Thoracic aorta (tissue), 2 donors: Measurements from ENCODE around the gene CDK13. TPM values are rescaled to one million over a fixed set of nuclear protein-coding genes. Genes with fewer than 3 reads are reported as not detected.

ENCODE experiments used
- ATAC-seq: fragments of 150-250 bp; one replicate; pipeline ENCODE4 v1.8.0; 2017; ENCODE audit warnings: low read depth; ENCODE audit not compliant: insufficient number of reproducible peaks, low FRiP score
- DNase-seq: peaks from one replicate; pipeline ENCODE4 v3.0.0-alpha.2; 2020; ENCODE audit warnings: low spot score
- H3K27ac ChIP-seq, 2 donors: fragments of 200-600 bp; sonication (generic); 1 replicate in 1 of 2; 2 replicates in 1 of 2; pipeline ENCODE4 v1.5.1; 2016; ENCODE audit warnings: mild to moderate bottlenecking in 2 of 2, moderate library complexity in 2 of 2
- H3K27me3 ChIP-seq: fragments of 200-600 bp; sonication (generic); replicated peaks from 2 replicates; pipeline ENCODE4 v1.6.0; 2016; ENCODE audit warnings: mild to moderate bottlenecking; ENCODE audit not compliant: insufficient read depth
- H3K36me3 ChIP-seq: fragments of 200-600 bp; sonication (generic); one replicate; pipeline ENCODE4 v1.5.1; 2016
- H3K4me1 ChIP-seq, 2 donors: fragments of 200-600 bp; sonication (generic); 1 replicate in 1 of 2; 2 replicates in 1 of 2; pipeline versions ENCODE4 v1.5.1 to v1.6.0; 2016; ENCODE audit warnings: low read depth in 2 of 2, mild to moderate bottlenecking in 1 of 2; ENCODE audit not compliant: control insufficient read depth in 1 of 2
- H3K4me3 ChIP-seq: fragments of 200-600 bp; sonication (generic); 2 replicates; pipeline ENCODE4 v1.5.1; 2016; ENCODE audit warnings: mild to moderate bottlenecking
- H3K9me3 ChIP-seq: fragments of 200-600 bp; sonication (generic); 2 replicates; pipeline ENCODE4 v1.5.1; 2016
- CTCF ChIP-seq: fragments of 200-600 bp; sonication (generic); IDR thresholded peaks from one replicate; pipeline ENCODE4 v1.5.1; 2019; ENCODE audit warnings: antibody characterized with exemption
- total RNA-seq, 2 donors: library from RNA; depleted of rRNA; stranded (reverse); fragments of >200 nt; gene quantifications; one replicate each; pipeline versions ENCODE4 v1.1.0 to v1.2.3, GENCODE V29; 2016

CDK13 gene
- total RNA-seq, 2 donors from 2014 or later = 61.3 to 107 TPM

GRCh38 chr7:40024048-40024447 lies 74.0 kb downstream of the CDK13 start:
- no peaks in the 10 kb centered on the region for H3K27me3 ChIP-seq
- H3K27ac ChIP-seq = no peak overlapping the region
- TF ChIP-seq CTCF = no peak
- DNase-seq = no peak
- no peaks in the 10 kb centered on the region for H3K9me3 ChIP-seq
- no peaks in the 10 kb centered on the region for H3K4me1 ChIP-seq
- ATAC-seq = no peak
- H3K4me3 ChIP-seq = no peak overlapping the region
- no peaks in the 10 kb centered on the region for H3K36me3 ChIP-seq

GRCh38 chr7:40024841-40025240 lies 74.8 kb downstream of the CDK13 start:
- H3K27ac ChIP-seq = no peak overlapping the region
- no peaks in the 10 kb centered on the region for H3K27me3 ChIP-seq
- no peaks in the 10 kb centered on the region for H3K4me1 ChIP-seq
- no peak for ATAC-seq
- DNase-seq = no peak
- no peak overlapping the region for H3K4me3 ChIP-seq
- TF ChIP-seq CTCF = no peak
- no peaks in the 10 kb centered on the region for H3K36me3 ChIP-seq
- no peaks in the 10 kb centered on the region for H3K9me3 ChIP-seq

DNA sequence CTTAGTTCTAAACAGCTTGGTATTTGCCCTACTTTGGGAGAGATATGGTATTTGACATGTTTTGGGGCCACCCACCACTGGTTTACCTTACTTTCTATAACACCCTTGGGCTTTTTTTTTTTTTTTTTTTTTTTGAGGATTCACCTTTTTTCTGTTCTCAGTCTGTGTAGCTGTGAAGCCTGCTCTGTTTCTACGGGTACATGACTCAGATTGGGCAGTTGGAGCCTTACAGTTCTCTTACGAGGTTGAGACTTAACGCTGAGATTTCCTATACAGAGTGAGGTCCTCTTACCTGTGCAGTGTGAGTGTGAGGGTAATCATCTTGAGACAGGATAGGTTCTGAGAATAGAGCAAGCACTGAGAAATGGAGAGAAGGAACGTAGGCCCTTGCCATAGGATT lies 77.5 kb downstream of the CDK13 start:
- no peak overlapping the region for H3K4me3 ChIP-seq
- no peaks in the 10 kb centered on the region for H3K27me3 ChIP-seq
- DNase-seq (no peak), ATAC-seq (no peak)
- H3K9me3 ChIP-seq = no peaks in the 10 kb centered on the region
- H3K36me3 ChIP-seq = no peaks in the 10 kb centered on the region
- TF ChIP-seq CTCF = no peak
- H3K27ac ChIP-seq = no peak overlapping the region
- no peaks in the 10 kb centered on the region for H3K4me1 ChIP-seq

GRCh38 chr7:40033826-40034225 lies 83.8 kb downstream of the CDK13 start:
- Histone ChIP-seq H3K4me3 (no peak overlapping the region), H3K9me3 (no peaks in the 10 kb centered on the region), H3K27ac (no peak overlapping the region), H3K36me3 (no peaks in the 10 kb centered on the region), H3K4me1 (no peaks in the 10 kb centered on the region), H3K27me3 (no peaks in the 10 kb centered on the region)
- ATAC-seq (no peak), DNase-seq (no peak)
- no peak for TF ChIP-seq CTCF

DNA sequence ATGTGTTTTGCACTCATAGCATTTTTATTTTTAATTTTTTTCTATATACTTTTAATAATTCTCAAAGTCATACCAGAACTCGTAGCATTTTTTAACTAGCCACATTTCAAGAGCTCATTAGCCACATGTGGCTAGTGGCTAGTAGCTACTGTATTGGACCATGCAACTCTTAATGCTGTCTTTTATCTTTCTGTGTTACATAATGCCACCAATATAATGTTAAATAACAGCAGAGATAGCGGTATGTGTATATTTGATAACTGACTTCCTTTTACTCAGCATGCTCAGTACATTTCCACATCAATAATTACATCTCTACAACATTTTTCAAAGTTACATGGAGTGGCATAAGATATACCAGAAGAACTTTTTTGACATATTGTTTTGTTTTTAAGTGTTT lies 91.4 kb downstream of the CDK13 start:
- ATAC-seq = no peak
- H3K4me3 ChIP-seq = no peak overlapping the region
- no peak for DNase-seq
- TF ChIP-seq CTCF = no peak
- peaks cover 5% of the 10 kb centered on the region for H3K36me3 ChIP-seq
- H3K27me3 ChIP-seq = no peaks in the 10 kb centered on the region
- no peaks in the 10 kb centered on the region for H3K4me1 ChIP-seq
- no peak overlapping the region for H3K27ac ChIP-seq
- no peaks in the 10 kb centered on the region for H3K9me3 ChIP-seq
